T-cell (primary cell): ENCODE measurements around the gene ORMDL3. TPM values are rescaled to one million over a fixed set of nuclear protein-coding genes. Genes with fewer than 3 reads are reported as not detected.

ENCODE experiments used
- ATAC-seq, 4 experiments: fragments of 200-7000 bp in 3 of 4; fragments of 150-1000 bp in 1 of 4; cut with Tn5 transposase; replicated peaks in 1 of 4; 1 replicate in 3 of 4; 2 replicates in 1 of 4; pipeline ENCODE4 v1.10.0; 2021; ENCODE audit warnings: moderate library complexity in 3 of 4, mild to moderate bottlenecking in 2 of 4, moderate number of reproducible peaks in 1 of 4
- CTCF ChIA-PET, 2 donors: fragments of 300-600 bp; sonication (Branson Sonifier 250); formaldehyde crosslinking; loops; one replicate each; lab custom pipeline; 2022; ENCODE audit warnings: antibody characterized with exemption in 2 of 2; lab: Charles Lee
- POLR2A ChIA-PET, 2 donors: fragments of 300-600 bp; sonication (Branson Sonifier 250); formaldehyde crosslinking; loops; one replicate each; lab custom pipeline; 2022; ENCODE audit warnings: antibody characterized with exemption in 2 of 2; lab: Charles Lee
- DNase-seq, 35 experiments: peaks; one replicate each; pipeline versions ENCODE4 v3.0.0 to v3.0.0-alpha.2; 2013 to 2023
- H3K27ac ChIP-seq: one replicate; pipeline ENCODE4 v1.5.1; 2013; ENCODE audit warnings: low read length
- H3K27me3 ChIP-seq, 2 experiments: replicated peaks in 1 of 2; 1 replicate in 1 of 2; 2 replicates in 1 of 2; pipeline versions ENCODE4 v1.6.1 to v1.7.0; 2013; ENCODE audit warnings: low read length in 1 of 2, mixed read lengths in 1 of 2; ENCODE audit not compliant: control insufficient read depth in 2 of 2, insufficient read depth in 2 of 2; ENCODE audit errors: extremely low read depth in 1 of 2
- H3K36me3 ChIP-seq, 2 donors: 1 replicate in 1 of 2; 2 replicates in 1 of 2; pipeline versions ENCODE4 v1.6.1 to v1.7.0; 2013; ENCODE audit warnings: low read length in 1 of 2; ENCODE audit not compliant: control insufficient read depth in 2 of 2, insufficient read depth in 1 of 2; ENCODE audit errors: extremely low read depth in 1 of 2
- H3K4me1 ChIP-seq, 2 experiments: 1 replicate in 1 of 2; 2 replicates in 1 of 2; pipeline versions ENCODE4 v1.6.1 to v1.7.0; 2013; ENCODE audit warnings: low read length in 2 of 2, mixed read lengths in 1 of 2; ENCODE audit not compliant: insufficient read depth in 2 of 2, control insufficient read depth in 1 of 2; ENCODE audit errors: extremely low read depth in 1 of 2
- H3K4me3 ChIP-seq, 2 donors: 1 replicate in 1 of 2; 2 replicates in 1 of 2; pipeline versions ENCODE4 v1.5.1 to v1.7.0; 2013; ENCODE audit warnings: mild to moderate bottlenecking in 2 of 2, low read length in 1 of 2, moderate library complexity in 1 of 2; ENCODE audit not compliant: control insufficient read depth in 1 of 2; ENCODE audit errors: extremely low read depth in 1 of 2
- H3K9me3 ChIP-seq: 2 replicates; pipeline ENCODE4 v1.7.0; 2013
- H3K27ac Mint-ChIP-seq, 2 donors: one replicate each; pipeline ENCODE4 v1.8.0; 2020 to 2021; ENCODE audit warnings: mild to moderate bottlenecking in 2 of 2, mixed read lengths in 2 of 2
- H3K27me3 Mint-ChIP-seq, 2 donors: one replicate each; pipeline ENCODE4 v1.8.0; 2021 to 2022; ENCODE audit warnings: mixed read lengths in 2 of 2
- H3K36me3 Mint-ChIP-seq: one replicate; pipeline ENCODE4 v1.8.0; 2021; ENCODE audit warnings: mixed read lengths
- H3K4me1 Mint-ChIP-seq, 3 donors: one replicate each; pipeline ENCODE4 v1.8.0; 2020 to 2022; ENCODE audit warnings: mixed read lengths in 3 of 3, mild to moderate bottlenecking in 1 of 3
- H3K4me3 Mint-ChIP-seq, 3 donors: one replicate each; pipeline ENCODE4 v1.8.0; 2020 to 2022; ENCODE audit warnings: mild to moderate bottlenecking in 3 of 3, mixed read lengths in 3 of 3, moderate library complexity in 3 of 3
- H3K9me3 Mint-ChIP-seq, 3 donors: one replicate each; pipeline ENCODE4 v1.8.0; 2020 to 2022; ENCODE audit warnings: mixed read lengths in 3 of 3
- WGBS: methylation state at CpG from one replicate; pipeline ENCODE4 v1.1.5; 2013; ENCODE audit warnings: missing lambda C conversion rate; ENCODE audit not compliant: insufficient coverage; 5-methylcytosine and 5-hydroxymethylcytosine counted together
- total RNA-seq, 35 experiments: library from RNA in 6 of 35; stranded (reverse) in 6 of 35; fragments of 120-200 nt in 1 of 35; gene quantifications; one replicate each; pipeline versions ENCODE4 v1.2.1 to v1.2.4 and lab custom pipeline; 2013 to 2026

ORMDL3 gene
- total RNA-seq, 5 donors from 2014 or later (not counting 1 experiment from before 2014, with no cell fraction given): 88.3 to 164 (median 124) TPM

GRCh38 chr17:39971076-39971603 lies 43.7 kb upstream of the ORMDL3 start:
- no peak for DNase-seq
- no peak for ATAC-seq
- Histone ChIP-seq H3K4me3 (no peak overlapping the region), H3K9me3 (no peaks in the 10 kb centered on the region), H3K36me3 (no peaks in the 10 kb centered on the region), H3K27ac (no peak overlapping the region), H3K4me1 (peaks cover 0 to 24% of the 10 kb centered on the region in 2 experiments), H3K27me3 (peaks cover 0 to 12% of the 10 kb centered on the region in 2 experiments)
- ChIA-PET CTCF (no interaction called here), POLR2A (no interaction called here)
- Mint-ChIP-seq H3K27ac (peak overlapping the region in 1 of 2 donors; percentile 37), H3K27me3 (peaks cover 22 to 23% of the 10 kb centered on the region in 2 donors), H3K36me3 (no peaks in the 10 kb centered on the region), H3K4me1 (peaks cover 0 to 13% (median 0%) of the 10 kb centered on the region in 3 donors), H3K9me3 (no peaks in the 10 kb centered on the region), H3K4me3 (no peak overlapping the region)
- WGBS: 85% methylated on average over 2 of the region's 4 CpGs

- ChIA-PET CTCF (interaction anchor here in 1 of 2 donors (1.5 kb wide), 1 partner anchor 12 kb away, joined by 3 read pairs; no protein-coding TSS in a partner anchor), POLR2A (no interaction called here)
- no peaks in the 10 kb centered on the region for H3K36me3 ChIP-seq
- Mint-ChIP-seq H3K27ac (no peak overlapping the region), H3K9me3 (no peaks in the 10 kb centered on the region), H3K36me3 (no peaks in the 10 kb centered on the region), H3K4me1 (peaks cover 0 to 13% (median 3%) of the 10 kb centered on the region in 3 donors), H3K4me3 (no peak overlapping the region), H3K27me3 (peaks cover 22 to 23% of the 10 kb centered on the region in 2 donors)
- 77% methylated on average over 2 of the region's 7 CpGs for WGBS
- H3K4me1 ChIP-seq: peaks cover 0 to 28% of the 10 kb centered on the region in 2 experiments
- no peaks in the 10 kb centered on the region for H3K9me3 ChIP-seq
- ATAC-seq (no peak), DNase-seq (no peak)
- no peak overlapping the region for H3K27ac ChIP-seq
- peaks cover 0 to 12% of the 10 kb centered on the region in 2 experiments for H3K27me3 ChIP-seq
- no peak overlapping the region for H3K4me3 ChIP-seq
Measured at GRCh38 chr17:39970157-39970692, 42.8 kb upstream of the ORMDL3 start.

- Histone ChIP-seq H3K27me3 (peaks cover 0 to 11% of the 10 kb centered on the region in 2 experiments), H3K27ac (no peak overlapping the region), H3K36me3 (no peaks in the 10 kb centered on the region), H3K4me1 (peaks cover 0 to 28% of the 10 kb centered on the region in 2 experiments), H3K4me3 (no peak overlapping the region), H3K9me3 (no peaks in the 10 kb centered on the region)
- H3K36me3 Mint-ChIP-seq: no peaks in the 10 kb centered on the region
- H3K4me3 Mint-ChIP-seq: no peak overlapping the region
- CTCF ChIA-PET: interaction anchor here in 1 of 2 donors (1.1 to 1.5 kb wide), 2 partner anchors 10 to 11 kb away, joined by 3 to 6 read pairs; no protein-coding TSS in a partner anchor
- 87% methylated on average over 5 of the region's 6 CpGs for WGBS
- H3K27me3 Mint-ChIP-seq: peaks cover 22 to 23% of the 10 kb centered on the region in 2 donors
- H3K9me3 Mint-ChIP-seq: no peaks in the 10 kb centered on the region
- peaks cover 0 to 16% (median 8%) of the 10 kb centered on the region in 3 donors for H3K4me1 Mint-ChIP-seq
- POLR2A ChIA-PET: no interaction called here
- H3K27ac Mint-ChIP-seq: no peak overlapping the region
- DNase-seq (no peak), ATAC-seq (no peak)
Measured at GRCh38 chr17:39969375-39969774, 42.0 kb upstream of the ORMDL3 start.

- Mint-ChIP-seq H3K4me3 (no peak overlapping the region), H3K9me3 (no peaks in the 10 kb centered on the region), H3K4me1 (peaks cover 5 to 20% (median 12%) of the 10 kb centered on the region in 3 donors), H3K36me3 (no peaks in the 10 kb centered on the region), H3K27me3 (peaks cover 17 to 19% of the 10 kb centered on the region in 2 donors), H3K27ac (no peak overlapping the region)
- Histone ChIP-seq H3K9me3 (no peaks in the 10 kb centered on the region), H3K27me3 (peaks cover 0 to 13% of the 10 kb centered on the region in 2 experiments), H3K27ac (no peak overlapping the region), H3K4me1 (peaks cover 0 to 32% of the 10 kb centered on the region in 2 experiments), H3K36me3 (no peaks in the 10 kb centered on the region), H3K4me3 (no peak overlapping the region)
- WGBS: 50% methylated on average over 1 of the region's 2 CpGs
- ChIA-PET CTCF (interaction anchor here in 1 of 2 donors (1.1 to 1.5 kb wide), 2 partner anchors 10 to 11 kb away, joined by 3 to 6 read pairs; no protein-coding TSS in a partner anchor), POLR2A (no interaction called here)
- DNase-seq: no peak
- ATAC-seq: no peak
Measured at GRCh38 chr17:39968761-39969160, 41.4 kb upstream of the ORMDL3 start.

- Mint-ChIP-seq H3K4me1 (peaks cover 20 to 38% (median 32%) of the 10 kb centered on the region in 3 donors), H3K27ac (peak overlapping the region; percentile 1 to 50), H3K9me3 (no peaks in the 10 kb centered on the region), H3K4me3 (no peak overlapping the region), H3K36me3 (no peaks in the 10 kb centered on the region), H3K27me3 (peaks cover 12 to 16% of the 10 kb centered on the region in 2 donors)
- ChIA-PET CTCF (interaction anchor here in 1 of 2 donors (0.5 kb wide), 1 partner anchor 223 kb away, joined by 4 read pairs; no protein-coding TSS in a partner anchor), POLR2A (no interaction called here)
- WGBS: 94% methylated on average over 2 of the region's 6 CpGs
- ATAC-seq (no peak), DNase-seq (no peak)
- Histone ChIP-seq H3K27me3 (peaks cover 0 to 20% of the 10 kb centered on the region in 2 experiments), H3K27ac (no peak overlapping the region), H3K9me3 (no peaks in the 10 kb centered on the region), H3K4me3 (no peak overlapping the region), H3K36me3 (no peaks in the 10 kb centered on the region), H3K4me1 (peaks cover 0 to 47% of the 10 kb centered on the region in 2 experiments)
Measured at GRCh38 chr17:39966771-39967170, 39.4 kb upstream of the ORMDL3 start.

- no peak overlapping the region for H3K4me3 Mint-ChIP-seq
- Histone ChIP-seq H3K36me3 (no peaks in the 10 kb centered on the region), H3K4me1 (peaks cover 0 to 47% of the 10 kb centered on the region in 2 experiments), H3K27me3 (peaks cover 0 to 13% of the 10 kb centered on the region in 2 experiments), H3K27ac (no peak overlapping the region), H3K4me3 (no peak overlapping the region), H3K9me3 (no peaks in the 10 kb centered on the region)
- WGBS: 83% methylated on average over 6 of the region's 8 CpGs
- no peaks in the 10 kb centered on the region for H3K9me3 Mint-ChIP-seq
- peak overlapping the region; percentile 32 to 52 for H3K27ac Mint-ChIP-seq
- peaks cover 20 to 43% (median 35%) of the 10 kb centered on the region in 3 donors for H3K4me1 Mint-ChIP-seq
- DNase-seq (no peak), ATAC-seq (no peak)
- POLR2A ChIA-PET: no interaction called here
- H3K36me3 Mint-ChIP-seq: no peaks in the 10 kb centered on the region
- H3K27me3 Mint-ChIP-seq: peaks cover 2 to 5% of the 10 kb centered on the region in 2 donors
- CTCF ChIA-PET: interaction anchor here in 1 of 2 donors (0.7 kb wide), 1 partner anchor 15 kb away, joined by 3 read pairs; no protein-coding TSS in a partner anchor
Measured at GRCh38 chr17:39965017-39965699, 37.8 kb upstream of the ORMDL3 start.
